WTC11 (cell line): ENCODE results near the gene CHST15. TPM values are rescaled to one million over a fixed set of nuclear protein-coding genes. Genes with fewer than 3 reads are reported as not detected.

Experiments used
- ATAC-seq: fragments of 200-7000 bp; cut with Tn5 transposase; 2 replicates; pipeline ENCODE4 v1.10.0; 2021; ENCODE audit warnings: mild to moderate bottlenecking, moderate library complexity
- CTCF ChIA-PET: fragments of 300-600 bp; sonication (Branson Sonifier 250); formaldehyde crosslinking; loops from one replicate; lab custom pipeline; 2021; ENCODE audit warnings: antibody characterized with exemption; lab: Charles Lee
- POLR2A ChIA-PET: fragments of 350-600 bp; sonication (Branson Sonifier 250); formaldehyde crosslinking; loops from one replicate; lab custom pipeline; 2021; ENCODE audit warnings: antibody characterized with exemption; lab: Charles Lee
- DNase-seq: peaks from one replicate; pipeline ENCODE4 v3.0.0; 2021; ENCODE audit warnings: low spot score
- H3K27ac Mint-ChIP-seq: 2 replicates; pipeline ENCODE4 v1.8.0; 2021; ENCODE audit warnings: mixed read lengths
- H3K27me3 Mint-ChIP-seq: 2 replicates; pipeline ENCODE4 v1.8.0; 2021; ENCODE audit warnings: low read depth, mild to moderate bottlenecking, moderate library complexity, mixed read lengths
- H3K36me3 Mint-ChIP-seq: 2 replicates; pipeline ENCODE4 v1.8.0; 2021; ENCODE audit warnings: mixed read lengths
- H3K4me1 Mint-ChIP-seq: 2 replicates; pipeline ENCODE4 v1.8.0; 2022; ENCODE audit warnings: mixed read lengths
- H3K4me3 Mint-ChIP-seq: 2 replicates; pipeline ENCODE4 v1.8.0; 2021; ENCODE audit warnings: mild to moderate bottlenecking, moderate library complexity, mixed read lengths
- H3K9me3 Mint-ChIP-seq: 2 replicates; pipeline ENCODE4 v1.8.0; 2021; ENCODE audit warnings: mixed read lengths
- ARID4B ChIP-seq: sonication (generic); formaldehyde crosslinking; IDR thresholded peaks from 2 replicates; pipeline ENCODE4 v1.8.0; 2023; ENCODE audit warnings: missing genetic modification reagents, mild to moderate bottlenecking, borderline replicate concordance
- ATF1 ChIP-seq: sonication (generic); formaldehyde crosslinking; IDR thresholded peaks from 2 replicates; pipeline ENCODE4 v1.8.1; 2023; ENCODE audit warnings: mild to moderate bottlenecking, moderate library complexity, missing genetic modification reagents
- CBFB ChIP-seq: sonication (generic); formaldehyde crosslinking; IDR thresholded peaks from 2 replicates; pipeline ENCODE4 v1.8.1; 2022; ENCODE audit warnings: mild to moderate bottlenecking, low read depth, missing genetic modification reagents
- CREM ChIP-seq: sonication (generic); formaldehyde crosslinking; IDR thresholded peaks from 2 replicates; pipeline ENCODE4 v1.8.1; 2022; ENCODE audit warnings: mild to moderate bottlenecking, missing genetic modification reagents, moderate library complexity
- E2F5 ChIP-seq: sonication (generic); formaldehyde crosslinking; IDR thresholded peaks from 2 replicates; pipeline ENCODE4 v1.8.1; 2022; ENCODE audit warnings: mild to moderate bottlenecking, moderate library complexity, missing genetic modification reagents
- EMX1 ChIP-seq: fragments of 250-450 bp; sonication (Bioruptor Pico); IDR thresholded peaks from 2 replicates; pipeline ENCODE4 v1.8.0; 2021; ENCODE audit warnings: mild to moderate bottlenecking
- ERG ChIP-seq: fragments of 250-450 bp; sonication (Bioruptor Pico); IDR thresholded peaks from 2 replicates; pipeline ENCODE4 v1.8.0; 2021; ENCODE audit warnings: mild to moderate bottlenecking
- FOXJ3 ChIP-seq: sonication (generic); formaldehyde crosslinking; IDR thresholded peaks from 2 replicates; pipeline ENCODE4 v1.9.0; 2021; ENCODE audit warnings: missing genetic modification reagents, mild to moderate bottlenecking, borderline replicate concordance
- GRHL2 ChIP-seq: fragments of 250-450 bp; sonication (Bioruptor Pico); IDR thresholded peaks from 2 replicates; pipeline ENCODE4 v1.8.0; 2022; ENCODE audit warnings: mild to moderate bottlenecking, moderate library complexity; ENCODE audit not compliant: insufficient replicate concordance, severe bottlenecking
- IRF2 ChIP-seq: sonication (generic); formaldehyde crosslinking; IDR thresholded peaks from 2 replicates; pipeline ENCODE4 v1.8.0; 2022; ENCODE audit warnings: low read depth, missing genetic modification reagents, borderline replicate concordance
- NFYB ChIP-seq: sonication (generic); formaldehyde crosslinking; conservative IDR thresholded peaks from 2 replicates; pipeline ENCODE4 v1.8.0; 2022; ENCODE audit warnings: low read depth, missing genetic modification reagents
- NR1H2 ChIP-seq: sonication (generic); formaldehyde crosslinking; IDR thresholded peaks from 2 replicates; pipeline ENCODE4 v1.9.0; 2021; ENCODE audit warnings: mild to moderate bottlenecking, moderate library complexity, missing genetic modification reagents
- PRRX2 ChIP-seq: fragments of 250-450 bp; sonication (Bioruptor Pico); IDR thresholded peaks from 2 replicates; pipeline ENCODE4 v1.8.0; 2021; ENCODE audit warnings: mild to moderate bottlenecking
- RELA ChIP-seq: sonication (generic); formaldehyde crosslinking; IDR thresholded peaks from 2 replicates; pipeline ENCODE4 v1.8.1; 2022; ENCODE audit warnings: missing genetic modification reagents, mild to moderate bottlenecking, borderline replicate concordance
- SMAD4 ChIP-seq: sonication (generic); formaldehyde crosslinking; IDR thresholded peaks from 2 replicates; pipeline ENCODE4 v1.8.0; 2022; ENCODE audit warnings: mild to moderate bottlenecking, missing genetic modification reagents
- TCF7 ChIP-seq: sonication (generic); formaldehyde crosslinking; IDR thresholded peaks from 2 replicates; pipeline ENCODE4 v1.8.0; 2022; ENCODE audit warnings: mild to moderate bottlenecking, low read depth, missing genetic modification reagents, moderate library complexity
- TEAD4 ChIP-seq: sonication (generic); formaldehyde crosslinking; IDR thresholded peaks from 2 replicates; pipeline ENCODE4 v1.8.0; 2022; ENCODE audit warnings: mild to moderate bottlenecking, missing genetic modification reagents
- TP53 ChIP-seq: sonication (generic); formaldehyde crosslinking; IDR thresholded peaks from 2 replicates; pipeline ENCODE4 v1.8.1; 2023; ENCODE audit warnings: mild to moderate bottlenecking, missing genetic modification reagents
- USF2 ChIP-seq: sonication (generic); formaldehyde crosslinking; IDR thresholded peaks from 2 replicates; pipeline ENCODE4 v1.8.1; 2023; ENCODE audit warnings: mild to moderate bottlenecking, missing genetic modification reagents, moderate library complexity
- ZNF396 ChIP-seq: fragments of 250-450 bp; sonication (Bioruptor Pico); IDR thresholded peaks from 2 replicates; pipeline ENCODE4 v1.8.0; 2021; ENCODE audit warnings: mild to moderate bottlenecking, moderate library complexity, borderline replicate concordance
- ZNF416 ChIP-seq: fragments of 250-450 bp; sonication (Bioruptor Pico); IDR thresholded peaks from 2 replicates; pipeline ENCODE4 v1.9.0; 2021; ENCODE audit warnings: mild to moderate bottlenecking, inconsistent platforms
- total RNA-seq: library from RNA; stranded (reverse); gene quantifications from 3 replicates; pipeline ENCODE4 v1.2.3, GENCODE V29; 2021
- TF ChIP-seq, protein P1 (sequence below): sonication (generic); formaldehyde crosslinking; IDR thresholded peaks from 2 replicates; pipeline ENCODE4 v1.8.1; 2023; ENCODE audit warnings: mild to moderate bottlenecking, missing genetic modification reagents, borderline replicate concordance
- TF ChIP-seq, protein P2 (sequence below): fragments of 250-450 bp; sonication (Bioruptor Pico); IDR thresholded peaks from 2 replicates; pipeline ENCODE4 v1.9.0; 2021; ENCODE audit warnings: mild to moderate bottlenecking
- TF ChIP-seq, protein P3 (sequence below): sonication (generic); formaldehyde crosslinking; IDR thresholded peaks from 2 replicates; pipeline ENCODE4 v1.8.1; 2022; ENCODE audit warnings: mild to moderate bottlenecking, missing genetic modification reagents, moderate library complexity, borderline replicate concordance

The CHST15 gene
- total RNA-seq, 1 experiment from 2014 or later, result 10.7 TPM

GRCh38 chr10:124109261-124109660 lies 15.9 kb upstream of the CHST15 start:
- Mint-ChIP-seq H3K9me3 (no peaks in the 10 kb centered on the region), H3K4me1 (peaks cover 10% of the 10 kb centered on the region), H3K36me3 (no peaks in the 10 kb centered on the region), H3K4me3 (no peak overlapping the region), H3K27ac (no peak overlapping the region), H3K27me3 (no peaks in the 10 kb centered on the region; the same call in 1 of the 2 replicates)
- DNase-seq (no peak), ATAC-seq (no peak)
- ChIA-PET CTCF (no interaction called here), POLR2A (no interaction called here)
- TF ChIP-seq NFYB (CRISPR knock-in tag) (no peak), ZNF396 (CRISPR knock-in tag) (no peak), TCF7 (CRISPR knock-in tag) (no peak), E2F5 (no peak), ZNF416 (no peak), PRRX2 (no peak), SMAD4 (CRISPR knock-in tag) (no peak), CBFB (CRISPR knock-in tag) (no peak), ATF1 (CRISPR knock-in tag) (no peak), FOXJ3 (CRISPR knock-in tag) (no peak), USF2 (CRISPR knock-in tag) (no peak), IRF2 (CRISPR knock-in tag) (no peak), TP53 (no peak), TEAD4 (no peak)
- TF ChIP-seq, protein P1, sequence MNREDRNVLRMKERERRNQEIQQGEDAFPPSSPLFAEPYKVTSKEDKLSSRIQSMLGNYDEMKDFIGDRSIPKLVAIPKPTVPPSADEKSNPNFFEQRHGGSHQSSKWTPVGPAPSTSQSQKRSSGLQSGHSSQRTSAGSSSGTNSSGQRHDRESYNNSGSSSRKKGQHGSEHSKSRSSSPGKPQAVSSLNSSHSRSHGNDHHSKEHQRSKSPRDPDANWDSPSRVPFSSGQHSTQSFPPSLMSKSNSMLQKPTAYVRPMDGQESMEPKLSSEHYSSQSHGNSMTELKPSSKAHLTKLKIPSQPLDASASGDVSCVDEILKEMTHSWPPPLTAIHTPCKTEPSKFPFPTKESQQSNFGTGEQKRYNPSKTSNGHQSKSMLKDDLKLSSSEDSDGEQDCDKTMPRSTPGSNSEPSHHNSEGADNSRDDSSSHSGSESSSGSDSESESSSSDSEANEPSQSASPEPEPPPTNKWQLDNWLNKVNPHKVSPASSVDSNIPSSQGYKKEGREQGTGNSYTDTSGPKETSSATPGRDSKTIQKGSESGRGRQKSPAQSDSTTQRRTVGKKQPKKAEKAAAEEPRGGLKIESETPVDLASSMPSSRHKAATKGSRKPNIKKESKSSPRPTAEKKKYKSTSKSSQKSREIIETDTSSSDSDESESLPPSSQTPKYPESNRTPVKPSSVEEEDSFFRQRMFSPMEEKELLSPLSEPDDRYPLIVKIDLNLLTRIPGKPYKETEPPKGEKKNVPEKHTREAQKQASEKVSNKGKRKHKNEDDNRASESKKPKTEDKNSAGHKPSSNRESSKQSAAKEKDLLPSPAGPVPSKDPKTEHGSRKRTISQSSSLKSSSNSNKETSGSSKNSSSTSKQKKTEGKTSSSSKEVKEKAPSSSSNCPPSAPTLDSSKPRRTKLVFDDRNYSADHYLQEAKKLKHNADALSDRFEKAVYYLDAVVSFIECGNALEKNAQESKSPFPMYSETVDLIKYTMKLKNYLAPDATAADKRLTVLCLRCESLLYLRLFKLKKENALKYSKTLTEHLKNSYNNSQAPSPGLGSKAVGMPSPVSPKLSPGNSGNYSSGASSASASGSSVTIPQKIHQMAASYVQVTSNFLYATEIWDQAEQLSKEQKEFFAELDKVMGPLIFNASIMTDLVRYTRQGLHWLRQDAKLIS (CRISPR knock-in tag), result no peak
- TF ChIP-seq, protein P2, sequence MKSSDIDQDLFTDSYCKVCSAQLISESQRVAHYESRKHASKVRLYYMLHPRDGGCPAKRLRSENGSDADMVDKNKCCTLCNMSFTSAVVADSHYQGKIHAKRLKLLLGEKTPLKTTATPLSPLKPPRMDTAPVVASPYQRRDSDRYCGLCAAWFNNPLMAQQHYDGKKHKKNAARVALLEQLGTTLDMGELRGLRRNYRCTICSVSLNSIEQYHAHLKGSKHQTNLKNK (CRISPR knock-in tag), result no peak

DNA sequence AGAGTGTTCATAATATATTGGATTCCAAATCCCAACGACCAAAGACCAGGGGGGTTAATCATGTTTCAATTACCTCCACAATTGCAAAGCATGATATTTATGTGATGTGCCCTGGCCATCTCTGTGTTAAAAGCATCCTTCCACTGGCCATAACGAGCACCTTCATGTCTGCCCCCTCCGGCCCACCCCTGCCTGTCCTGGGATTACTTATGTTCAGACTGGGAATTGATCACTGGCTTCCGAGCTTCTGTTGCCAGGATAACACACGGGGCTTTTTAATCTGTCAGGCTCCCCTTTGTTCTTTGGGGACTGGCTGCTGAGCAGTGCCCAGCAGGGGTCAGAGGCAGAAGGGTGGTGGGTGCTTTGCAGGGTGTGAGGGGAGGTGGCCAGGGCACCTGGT lies 13.7 kb upstream of the CHST15 start:
- POLR2A ChIA-PET, result no interaction called here
- ATAC-seq, result no peak
- CTCF ChIA-PET, result interaction anchor here (1.2 to 3.2 kb wide), 5 partner anchors 19 to 282 kb away, joined by 3 to 14 read pairs (median 4); no protein-coding TSS in a partner anchor
- TF ChIP-seq, protein P3, sequence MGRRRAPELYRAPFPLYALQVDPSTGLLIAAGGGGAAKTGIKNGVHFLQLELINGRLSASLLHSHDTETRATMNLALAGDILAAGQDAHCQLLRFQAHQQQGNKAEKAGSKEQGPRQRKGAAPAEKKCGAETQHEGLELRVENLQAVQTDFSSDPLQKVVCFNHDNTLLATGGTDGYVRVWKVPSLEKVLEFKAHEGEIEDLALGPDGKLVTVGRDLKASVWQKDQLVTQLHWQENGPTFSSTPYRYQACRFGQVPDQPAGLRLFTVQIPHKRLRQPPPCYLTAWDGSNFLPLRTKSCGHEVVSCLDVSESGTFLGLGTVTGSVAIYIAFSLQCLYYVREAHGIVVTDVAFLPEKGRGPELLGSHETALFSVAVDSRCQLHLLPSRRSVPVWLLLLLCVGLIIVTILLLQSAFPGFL (CRISPR knock-in tag), result no peak
- TF ChIP-seq GRHL2 (CRISPR knock-in tag) (no peak), ERG (CRISPR knock-in tag) (no peak), NR1H2 (no peak), TCF7 (CRISPR knock-in tag) (no peak), CREM (CRISPR knock-in tag) (no peak), ARID4B (CRISPR knock-in tag) (no peak), ZNF396 (CRISPR knock-in tag) (no peak), IRF2 (CRISPR knock-in tag) (no peak), RELA (no peak), EMX1 (CRISPR knock-in tag) (no peak)

More for the DNA sequence above, 13.7 kb upstream of the CHST15 start:
- no peak overlapping the region for H3K27ac Mint-ChIP-seq
- H3K9me3 Mint-ChIP-seq, result no peaks in the 10 kb centered on the region
- peaks cover 10% of the 10 kb centered on the region for H3K4me1 Mint-ChIP-seq
- DNase-seq, result no peak
- H3K36me3 Mint-ChIP-seq, result no peaks in the 10 kb centered on the region
- H3K4me3 Mint-ChIP-seq, result no peak overlapping the region
- no peaks in the 10 kb centered on the region; the same call in 1 of the 2 replicates for H3K27me3 Mint-ChIP-seq
